GM18868 (cell line): ENCODE data around the gene TMEM270.
"Not testable (repeated sequence)": the region's sequence is repeated elsewhere in the genome, so short reads cannot be mapped to it uniquely, and the experiment has no call there.

Experiments
- ATAC-seq: cut with Tn5 transposase; IDR thresholded peaks from one replicate; pipeline ENCODE4 v1.9.1; 2021; ENCODE audit warnings: mild to moderate bottlenecking, moderate library complexity; ENCODE audit not compliant: unreplicated experiment

Gene TMEM270

GRCh38 chr7:73831834-73832651, 28.9 kb upstream of the TMEM270 start:
- no peak for ATAC-seq

- no peak for ATAC-seq
These were observed 28.2 kb upstream of the TMEM270 start for GRCh38 chr7:73832806-73833205.

DNA sequence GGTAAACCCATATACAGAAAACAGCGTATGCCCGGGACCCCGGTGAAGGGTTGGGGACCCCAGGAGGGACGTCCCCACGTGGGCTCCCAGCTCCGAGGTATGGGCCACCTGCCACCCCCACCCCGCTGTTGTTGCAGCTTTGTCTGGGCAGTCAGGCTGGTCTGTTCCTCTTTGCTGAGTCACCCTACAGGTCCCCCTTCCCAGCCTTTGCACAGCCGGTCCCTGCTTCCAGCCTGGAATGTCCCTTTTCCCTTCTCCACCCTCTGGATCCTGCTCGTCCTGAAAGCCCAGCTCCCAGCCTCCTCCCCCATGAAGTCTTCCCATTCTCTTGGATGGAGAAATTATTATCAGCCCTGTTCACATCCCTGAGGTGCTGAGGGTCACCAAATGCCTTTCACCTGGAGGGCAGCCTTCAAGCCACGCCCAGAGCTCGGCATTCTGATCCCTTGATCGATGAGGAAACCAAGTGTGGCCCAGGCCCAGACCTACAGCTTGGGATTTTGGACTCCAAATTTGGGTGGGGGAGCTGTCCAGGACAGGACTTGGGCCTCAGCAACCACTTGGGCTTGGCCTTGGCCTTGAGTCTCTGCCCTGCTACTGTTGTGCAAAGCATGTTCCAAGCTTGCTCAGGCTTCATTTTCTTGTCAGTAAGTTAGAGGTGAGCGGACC, 27.6 kb upstream of the TMEM270 start:
- ATAC-seq = no peak

DNA sequence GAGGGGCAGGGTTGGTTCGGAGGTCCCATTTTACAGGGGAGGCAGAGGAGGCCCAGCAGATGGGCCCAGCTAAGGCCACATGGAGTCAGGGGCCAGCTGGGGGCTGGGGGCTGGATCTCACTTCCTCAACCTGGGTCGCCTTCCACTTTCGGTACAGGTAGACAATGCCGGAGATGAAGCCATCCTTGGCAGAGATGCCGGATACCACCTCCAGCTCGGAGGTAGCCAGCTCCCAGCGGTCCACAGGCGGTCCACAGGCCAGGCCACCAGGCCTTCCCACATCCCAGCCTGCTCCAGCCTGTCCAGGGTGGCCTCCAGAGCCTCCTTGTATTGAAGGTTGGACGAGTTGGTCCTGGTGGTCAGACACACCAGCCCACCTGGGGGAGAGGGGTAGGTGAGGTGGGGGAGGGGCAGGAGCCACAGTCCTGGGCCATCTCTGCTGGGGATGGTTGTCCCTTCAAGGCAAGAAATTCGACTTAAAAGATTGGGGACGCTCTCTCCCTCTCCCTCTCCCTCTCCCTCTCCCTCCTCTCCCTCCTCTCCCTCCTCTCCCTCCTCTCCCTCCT, 26.2 kb upstream of the TMEM270 start:
- no peak for ATAC-seq

GRCh38 chr7:73837167-73837566, 23.8 kb upstream of the TMEM270 start:
- not testable (repeated sequence) for ATAC-seq

- no peak for ATAC-seq
These were observed 22.3 kb upstream of the TMEM270 start for GRCh38 chr7:73838642-73839041.

DNA sequence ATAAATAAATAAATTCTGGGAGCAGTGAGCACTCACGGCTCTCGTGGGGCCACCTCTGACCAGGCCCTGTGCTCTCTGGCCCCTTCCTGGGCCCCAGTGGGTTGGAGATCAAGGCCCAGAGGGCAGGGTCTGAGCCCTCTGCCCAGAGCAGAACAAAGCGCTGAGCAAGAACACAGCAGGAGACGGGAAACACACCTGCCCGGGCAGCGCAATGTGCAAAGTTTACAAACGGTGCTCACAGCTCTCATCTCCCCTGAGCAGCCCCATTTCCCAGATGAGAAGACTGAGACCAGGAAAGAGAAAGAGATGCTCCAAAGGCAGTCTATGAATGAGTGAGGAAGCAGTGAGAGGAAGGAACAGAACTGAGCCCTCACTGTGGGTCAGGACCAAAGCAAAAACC, 21.7 kb upstream of the TMEM270 start:
- ATAC-seq = no peak

DNA sequence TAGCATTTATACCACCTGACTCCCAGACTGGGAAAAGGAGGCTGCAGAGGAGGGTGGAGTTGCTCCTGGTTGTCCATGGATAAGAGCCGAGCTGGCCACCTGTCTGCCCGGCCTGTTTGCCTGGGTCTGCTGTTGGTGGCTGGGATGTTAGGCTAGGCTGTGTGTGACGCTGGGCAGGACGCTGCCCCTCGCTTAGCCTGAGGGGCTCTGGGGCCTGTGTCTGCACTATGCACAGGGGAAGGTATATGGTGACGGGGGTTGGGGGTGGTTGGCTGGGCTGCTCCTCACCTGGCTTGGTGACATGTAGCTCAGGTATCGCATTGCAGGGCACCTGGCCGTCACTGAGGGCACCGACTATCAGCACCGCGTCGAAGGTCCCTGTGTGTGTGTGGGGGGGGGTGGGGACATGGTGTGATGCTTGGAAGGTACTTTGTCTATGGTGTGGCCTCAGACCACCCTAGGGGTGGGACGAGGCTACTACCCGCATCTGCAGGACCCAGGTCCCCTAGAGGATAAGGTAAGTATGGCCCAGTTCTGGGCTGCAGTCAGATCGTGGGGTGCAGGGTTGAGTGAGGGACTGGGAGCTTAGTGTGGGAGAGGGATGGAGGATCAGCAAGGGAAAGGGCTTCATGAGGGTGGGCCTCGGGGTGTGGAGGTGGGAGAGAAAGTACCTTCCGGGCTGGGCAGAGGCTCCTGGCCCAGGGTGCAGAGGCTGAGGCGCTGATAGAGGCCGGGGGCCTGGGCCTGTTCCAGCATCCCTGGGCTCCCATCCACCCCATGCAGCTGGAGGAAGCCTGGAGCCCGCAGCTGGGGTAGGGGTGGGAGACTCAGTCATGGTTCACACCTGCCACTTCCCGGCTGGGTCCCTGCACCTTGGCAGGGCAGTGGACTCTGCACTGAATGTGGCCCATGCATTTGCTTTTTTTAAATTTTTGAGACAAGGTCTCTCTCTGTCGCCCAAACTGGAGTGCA, 20.9 kb upstream of the TMEM270 start:
- ATAC-seq = no peak

DNA sequence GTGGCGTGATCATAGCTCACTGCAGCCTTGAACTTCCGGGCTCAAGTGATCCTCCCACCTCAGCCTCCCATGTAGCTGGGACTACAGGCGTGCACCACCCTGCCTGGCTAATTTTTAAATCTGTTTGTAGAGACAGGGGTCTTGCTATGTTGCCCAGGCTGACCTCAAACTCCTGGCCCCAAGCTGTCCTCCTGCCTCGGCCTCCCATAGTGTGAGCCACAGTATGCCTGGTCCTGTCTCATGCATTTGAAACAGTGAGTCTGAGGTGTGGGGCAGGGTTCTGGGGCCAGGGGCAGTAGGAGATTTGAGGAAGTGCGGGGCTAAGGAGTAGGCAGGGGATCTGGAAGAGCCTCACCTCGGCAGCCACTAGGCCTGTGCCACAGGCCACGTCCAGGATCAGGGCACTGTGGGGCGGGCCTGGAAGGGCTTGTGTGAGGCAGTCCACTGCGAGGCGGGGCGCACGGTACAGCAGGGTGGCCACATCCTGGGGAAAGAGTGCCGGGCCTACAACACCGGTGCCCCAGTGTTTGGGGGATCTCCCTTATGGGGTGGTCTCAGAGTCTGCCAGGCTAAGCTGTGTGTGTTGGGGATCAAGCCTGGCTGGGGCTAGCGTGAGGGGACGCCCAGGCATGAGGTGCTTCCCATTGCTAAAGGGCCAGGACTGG, 20.1 kb upstream of the TMEM270 start:
- ATAC-seq = no peak

DNA sequence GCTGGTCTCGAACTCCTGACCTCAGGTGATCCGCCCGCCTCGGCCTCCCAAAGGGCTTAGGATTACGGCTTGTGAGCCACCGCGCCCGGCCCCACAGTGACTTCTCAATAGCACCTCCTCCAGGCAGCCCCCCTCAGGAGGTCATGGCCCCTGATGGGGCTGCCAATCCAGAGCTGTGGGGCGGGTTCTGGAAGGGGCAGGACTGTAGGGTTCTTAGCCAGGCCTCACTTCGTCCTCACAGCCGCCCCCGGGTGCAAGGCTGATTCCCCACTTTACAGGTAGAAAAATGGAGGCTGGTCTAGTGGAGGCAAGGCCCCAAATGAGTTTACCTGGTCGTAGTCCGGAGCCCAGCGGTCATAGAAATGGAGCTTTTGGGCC, 19.3 kb upstream of the TMEM270 start:
- ATAC-seq = no peak

DNA sequence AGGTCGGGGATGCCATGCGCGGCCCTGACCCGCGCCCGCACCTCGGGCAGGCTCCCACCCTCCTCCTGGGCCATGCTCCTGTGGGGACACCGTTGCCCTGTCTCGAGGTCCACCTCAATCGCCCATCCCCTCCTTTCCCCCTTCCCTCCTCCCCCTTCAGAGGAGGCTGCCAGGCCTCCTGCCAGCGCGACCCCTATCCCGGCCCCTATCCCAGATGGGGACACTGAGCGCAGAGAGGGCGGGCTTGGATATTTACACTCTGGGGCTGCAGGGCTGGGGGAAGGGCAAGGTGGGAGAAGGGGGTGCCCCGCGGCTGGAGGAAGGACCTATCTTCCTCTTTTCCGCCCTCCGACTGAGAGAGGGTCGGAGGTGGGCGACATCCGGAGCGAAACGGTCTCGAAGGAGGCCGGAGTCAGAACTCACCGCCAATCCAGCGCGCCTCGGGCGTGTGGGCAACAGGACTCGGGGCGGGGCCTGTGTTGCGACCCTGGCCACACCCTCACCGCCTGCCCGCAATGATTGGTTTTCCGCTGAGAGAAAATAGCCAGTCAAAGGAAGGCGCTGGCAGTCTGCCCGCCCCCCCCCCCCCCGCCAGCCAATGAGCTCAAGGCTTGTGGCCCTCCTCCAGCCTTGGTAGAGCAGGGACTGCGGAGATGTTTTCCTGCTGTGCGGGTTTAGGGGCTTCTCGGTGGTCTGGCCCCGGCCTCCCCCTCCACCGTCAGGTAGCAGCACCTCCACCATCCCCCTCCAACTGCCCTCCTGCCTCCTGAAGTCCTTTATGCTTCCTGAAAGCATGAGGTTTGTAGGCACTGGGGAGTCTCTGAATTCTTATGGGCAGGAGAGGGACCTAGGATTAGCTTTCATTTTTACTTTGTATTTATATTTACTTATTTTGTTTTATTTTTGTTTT, 18.6 kb upstream of the TMEM270 start, which contains the start of gene METTL27:
TSS of gene METTL27 (minus strand) at position 450 of the 910 bp plus-strand sequence. CDS start at position 74, 376 bp downstream.
- ATAC-seq = peak; percentile 97

- ATAC-seq = no peak
These were observed 16.8 kb upstream of the TMEM270 start for GRCh38 chr7:73844131-73844547.

DNA sequence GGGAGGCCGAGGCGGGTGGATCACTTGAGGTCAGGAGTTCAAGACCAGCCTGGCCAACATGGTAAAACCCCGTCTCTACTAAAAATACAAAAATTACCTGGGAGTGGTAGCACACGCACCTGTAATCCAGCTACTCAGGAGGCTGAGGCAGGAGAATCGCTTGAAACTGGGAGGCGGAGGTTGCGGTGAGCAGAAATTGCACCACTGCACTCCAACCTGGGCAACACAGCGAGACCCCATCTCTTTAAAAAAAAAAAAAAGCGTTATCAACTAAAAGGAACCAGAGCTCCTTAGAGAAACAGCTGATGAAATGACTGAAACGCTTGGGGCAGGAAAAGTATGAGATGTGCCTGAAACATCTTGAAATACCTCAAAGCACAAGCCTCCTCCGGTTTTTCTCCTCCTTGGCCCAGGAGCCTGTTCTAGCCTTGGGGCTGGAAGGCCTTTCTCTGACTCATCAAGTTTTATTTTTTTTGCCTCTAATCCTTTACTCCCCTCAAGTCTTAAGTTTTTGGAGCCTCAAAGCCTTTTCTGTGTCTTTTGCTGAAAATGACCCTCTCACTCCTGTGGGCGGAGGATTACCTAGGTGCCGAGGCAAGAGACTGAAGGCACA, 16.0 kb upstream of the TMEM270 start:
- no peak for ATAC-seq

GRCh38 chr7:73845701-73846195, 15.2 kb upstream of the TMEM270 start:
- not testable (repeated sequence) for ATAC-seq

GRCh38 chr7:73847941-73848723, 12.8 kb upstream of the TMEM270 start:
- no peak for ATAC-seq

GRCh38 chr7:73850781-73851207, 10.2 kb upstream of the TMEM270 start:
- ATAC-seq = no peak

GRCh38 chr7:73851410-73852338, 9.3 kb upstream of the TMEM270 start:
- ATAC-seq = peak; percentile 77
